CD4-positive, alpha-beta T cell treated with Interferon alpha-2 for 1 hour (primary cell): ENCODE data around the gene REG3G.

ENCODE experiments used
- DNase-seq, 2 donors: peaks; one replicate each; pipeline ENCODE4 v3.0.0-alpha.2; 2020 to 2022

Gene REG3G

GRCh38 chr2:79025421-79025820, at the start of gene REG3G:
TSS of gene REG3G (plus strand) at chr2:79025702. CDS start at chr2:79026094, 392 bp downstream.
- no peak for DNase-seq

- DNase-seq: peak in 1 of 2 donors; percentile 4
These were observed 47.8 kb upstream of the REG3G start for GRCh38 chr2:78977661-78978145.

GRCh38 chr2:78978340-78978739, 47.2 kb upstream of the REG3G start:
- DNase-seq: no peak

- no peak for DNase-seq
These were observed 45.9 kb upstream of the REG3G start for GRCh38 chr2:78979380-78980151.

GRCh38 chr2:78980152-78980465, 45.4 kb upstream of the REG3G start:
- DNase-seq: no peak

- no peak for DNase-seq
These were observed 44.6 kb upstream of the REG3G start for GRCh38 chr2:78980871-78981270.

- no peak for DNase-seq
These were observed 42.7 kb upstream of the REG3G start for GRCh38 chr2:78982638-78983330.

- DNase-seq: no peak
These were observed 41.1 kb upstream of the REG3G start for GRCh38 chr2:78984386-78984785.

- DNase-seq: no peak
These were observed 39.9 kb upstream of the REG3G start for GRCh38 chr2:78985558-78985957.

GRCh38 chr2:78989051-78989450, 36.5 kb upstream of the REG3G start:
- no peak for DNase-seq

- no peak for DNase-seq
These were observed 33.1 kb upstream of the REG3G start for GRCh38 chr2:78992451-78992806.

GRCh38 chr2:78992807-78993517, 32.5 kb upstream of the REG3G start:
- no peak for DNase-seq

GRCh38 chr2:78993518-78994148, 31.9 kb upstream of the REG3G start:
- no peak for DNase-seq

- DNase-seq: no peak
These were observed 30.7 kb upstream of the REG3G start for GRCh38 chr2:78994789-78995188.

- DNase-seq: no peak
These were observed 26.1 kb upstream of the REG3G start for GRCh38 chr2:78999406-78999805.

- no peak for DNase-seq
These were observed 25.4 kb upstream of the REG3G start for GRCh38 chr2:79000008-79000576.

GRCh38 chr2:79001285-79001684, 24.2 kb upstream of the REG3G start:
- no peak for DNase-seq

- no peak for DNase-seq
These were observed 20.8 kb upstream of the REG3G start for GRCh38 chr2:79004680-79005079.

- no peak for DNase-seq
These were observed 20.3 kb upstream of the REG3G start for GRCh38 chr2:79005216-79005615.

GRCh38 chr2:79009388-79009787, 16.1 kb upstream of the REG3G start:
- no peak for DNase-seq

- DNase-seq: no peak
These were observed 14.0 kb upstream of the REG3G start for GRCh38 chr2:79011496-79011895.

GRCh38 chr2:79013629-79014028, 11.9 kb upstream of the REG3G start:
- no peak for DNase-seq

- no peak for DNase-seq
These were observed 9.2 kb upstream of the REG3G start for GRCh38 chr2:79016342-79016741.
